ENCODE measurements around the gene PDHB.

PDHB gene

DNA sequence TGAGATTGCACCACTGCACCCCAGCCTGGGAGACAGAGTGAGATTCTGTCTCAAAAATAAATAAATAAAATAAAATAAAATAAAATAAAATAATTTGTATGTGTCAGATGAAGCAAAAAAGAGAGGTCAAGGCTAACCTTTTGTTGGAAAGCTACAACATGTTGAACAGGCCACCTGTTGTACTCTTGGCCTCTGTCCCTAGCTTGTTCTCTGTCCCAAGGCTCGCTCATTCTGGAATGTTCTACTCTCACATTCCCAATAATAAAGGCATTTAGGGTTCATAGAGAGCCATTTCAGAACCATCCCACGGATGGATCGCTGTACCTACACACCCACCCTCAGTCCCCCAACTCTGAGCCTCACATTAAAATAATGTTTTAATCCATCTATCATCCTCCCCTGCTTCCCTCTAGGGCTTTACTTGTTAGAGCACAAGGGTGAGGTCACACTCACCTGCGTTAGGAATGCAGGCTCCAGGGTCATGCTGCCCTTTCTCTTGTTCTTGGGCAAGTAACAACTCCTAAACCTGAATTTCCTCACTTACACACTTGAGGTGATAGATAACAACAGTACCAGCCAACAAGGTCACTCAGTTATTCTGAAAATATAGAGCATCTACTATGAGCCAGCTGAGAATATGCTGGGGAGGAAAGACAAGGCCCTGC is 33.4 kb upstream of the PDHB start:
- H3K27me3 ChIP-seq (ENCODE audit: insufficient read depth, poor library complexity, severe bottlenecking), result no peaks in the 10 kb centered on the region
- H3K4me3 ChIP-seq (replicated peaks; ENCODE audit: insufficient read depth, low read length), result no peak overlapping the region
- no peak for DNase-seq (ENCODE audit: low read depth in 1 of 2, low spot score in 1 of 2)
- no peak overlapping the region for H3K27ac ChIP-seq (replicated peaks)
- no peak for TF ChIP-seq POLR2AphosphoS5 (IDR thresholded peaks at IDR 0.05; ENCODE audit: low read depth)
- no peak for TF ChIP-seq REST (IDR thresholded peaks at IDR 0.05; ENCODE audit: insufficient replicate concordance, low read depth)
- no peak for TF ChIP-seq SPI1 (IDR thresholded peaks at IDR 0.05; ENCODE audit: borderline replicate concordance, low read depth)
- TF ChIP-seq GABPA (IDR thresholded peaks at IDR 0.05; ENCODE audit: low read depth), result no peak

DNA sequence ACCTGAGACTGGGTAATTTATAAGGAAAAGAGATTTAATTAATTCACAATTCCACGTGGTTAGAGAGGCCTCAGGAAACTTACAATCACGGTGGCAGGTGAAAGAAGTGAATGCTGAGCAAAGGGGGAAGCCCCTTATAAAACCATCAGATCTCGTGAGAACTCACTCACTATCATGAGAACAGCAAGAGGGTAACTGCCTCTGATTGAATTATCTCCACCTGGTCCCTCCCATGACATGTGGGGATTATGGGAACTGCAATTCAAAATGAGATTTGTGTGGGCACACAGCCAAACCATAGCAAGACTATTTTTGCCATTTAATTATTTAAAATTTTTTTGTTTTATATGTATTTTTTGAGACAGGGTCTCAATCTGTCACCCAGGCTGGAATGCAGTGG is 31.2 kb upstream of the PDHB start:
- TF ChIP-seq GABPA (IDR thresholded peaks at IDR 0.05; ENCODE audit: low read depth) (no peak), SPI1 (IDR thresholded peaks at IDR 0.05; ENCODE audit: borderline replicate concordance, low read depth) (no peak), REST (IDR thresholded peaks at IDR 0.05; ENCODE audit: insufficient replicate concordance, low read depth) (no peak), POLR2AphosphoS5 (IDR thresholded peaks at IDR 0.05; ENCODE audit: low read depth) (no peak)
- TF ChIP-seq, protein P1, sequence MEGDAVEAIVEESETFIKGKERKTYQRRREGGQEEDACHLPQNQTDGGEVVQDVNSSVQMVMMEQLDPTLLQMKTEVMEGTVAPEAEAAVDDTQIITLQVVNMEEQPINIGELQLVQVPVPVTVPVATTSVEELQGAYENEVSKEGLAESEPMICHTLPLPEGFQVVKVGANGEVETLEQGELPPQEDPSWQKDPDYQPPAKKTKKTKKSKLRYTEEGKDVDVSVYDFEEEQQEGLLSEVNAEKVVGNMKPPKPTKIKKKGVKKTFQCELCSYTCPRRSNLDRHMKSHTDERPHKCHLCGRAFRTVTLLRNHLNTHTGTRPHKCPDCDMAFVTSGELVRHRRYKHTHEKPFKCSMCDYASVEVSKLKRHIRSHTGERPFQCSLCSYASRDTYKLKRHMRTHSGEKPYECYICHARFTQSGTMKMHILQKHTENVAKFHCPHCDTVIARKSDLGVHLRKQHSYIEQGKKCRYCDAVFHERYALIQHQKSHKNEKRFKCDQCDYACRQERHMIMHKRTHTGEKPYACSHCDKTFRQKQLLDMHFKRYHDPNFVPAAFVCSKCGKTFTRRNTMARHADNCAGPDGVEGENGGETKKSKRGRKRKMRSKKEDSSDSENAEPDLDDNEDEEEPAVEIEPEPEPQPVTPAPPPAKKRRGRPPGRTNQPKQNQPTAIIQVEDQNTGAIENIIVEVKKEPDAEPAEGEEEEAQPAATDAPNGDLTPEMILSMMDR (IDR thresholded peaks at IDR 0.05; ENCODE audit: insufficient read depth, low read length), result no peak
- DNase-seq (ENCODE audit: low read depth in 1 of 2, low spot score in 1 of 2), result no peak
- no peak overlapping the region for H3K4me3 ChIP-seq (replicated peaks; ENCODE audit: insufficient read depth, low read length)
- H3K27me3 ChIP-seq (ENCODE audit: insufficient read depth, poor library complexity, severe bottlenecking), result no peaks in the 10 kb centered on the region
- no peak overlapping the region for H3K27ac ChIP-seq (replicated peaks)

GRCh38 chr3:58463942-58464271 is 30.3 kb upstream of the PDHB start:
- Histone ChIP-seq H3K27ac (replicated peaks) (no peak overlapping the region), H3K4me3 (replicated peaks; ENCODE audit: insufficient read depth, low read length) (no peak overlapping the region), H3K27me3 (ENCODE audit: insufficient read depth, poor library complexity, severe bottlenecking) (no peaks in the 10 kb centered on the region)
- TF ChIP-seq GABPA (IDR thresholded peaks at IDR 0.05; ENCODE audit: low read depth) (no peak), POLR2AphosphoS5 (IDR thresholded peaks at IDR 0.05; ENCODE audit: low read depth) (no peak), REST (IDR thresholded peaks at IDR 0.05; ENCODE audit: insufficient replicate concordance, low read depth) (no peak), SPI1 (IDR thresholded peaks at IDR 0.05; ENCODE audit: borderline replicate concordance, low read depth) (no peak)
- TF ChIP-seq, protein P1 (IDR thresholded peaks at IDR 0.05; ENCODE audit: insufficient read depth, low read length), result no peak
- no peak for DNase-seq (ENCODE audit: low read depth in 1 of 2, low spot score in 1 of 2)
